ENCODE results near the gene APOL3. TPM values are rescaled to one million over a fixed set of nuclear protein-coding genes. Genes with fewer than 3 reads are reported as not detected.
"Not testable (repeated sequence)": the region's sequence is repeated elsewhere in the genome, so short reads cannot be mapped to it uniquely, and the experiment has no call there.

Gene APOL3
- total RNA-seq, 4 donors from 2014 or later = 22.1 to 108 (median 76.7) TPM

- no peak for TF ChIP-seq CTCF (IDR thresholded peaks at IDR 0.05)
- TF ChIP-seq POLR2A (IDR thresholded peaks at IDR 0.05) = no peak
- H3K36me3 ChIP-seq = no peaks in the 10 kb centered on the region
- DNase-seq = no peak
- intact Hi-C loops (cut with DNase I; ENCODE audit: low total_unique reads) = no loop called here
- no peak overlapping the region for H3K4me3 ChIP-seq
- no peak overlapping the region for H3K27ac ChIP-seq
- H3K9me3 ChIP-seq = no peaks in the 10 kb centered on the region
- H3K4me1 ChIP-seq = peaks cover 5 to 12% of the 10 kb centered on the region in 2 donors
- no peaks in the 10 kb centered on the region for H3K27me3 ChIP-seq
These were observed 32.6 kb upstream of the APOL3 start for GRCh38 chr22:36193171-36193570.

- Histone ChIP-seq H3K27me3 (no peaks in the 10 kb centered on the region), H3K27ac (no peak overlapping the region), H3K9me3 (no peaks in the 10 kb centered on the region), H3K4me1 (peaks cover 3 to 8% of the 10 kb centered on the region in 2 donors), H3K4me3 (no peak overlapping the region), H3K36me3 (no peaks in the 10 kb centered on the region)
- DNase-seq = no peak
- TF ChIP-seq CTCF (IDR thresholded peaks at IDR 0.05) = no peak
- TF ChIP-seq POLR2A (IDR thresholded peaks at IDR 0.05) = no peak
- intact Hi-C loops (cut with DNase I; ENCODE audit: low total_unique reads) = no loop called here
These were observed 32.0 kb upstream of the APOL3 start for GRCh38 chr22:36192542-36192941.

DNA sequence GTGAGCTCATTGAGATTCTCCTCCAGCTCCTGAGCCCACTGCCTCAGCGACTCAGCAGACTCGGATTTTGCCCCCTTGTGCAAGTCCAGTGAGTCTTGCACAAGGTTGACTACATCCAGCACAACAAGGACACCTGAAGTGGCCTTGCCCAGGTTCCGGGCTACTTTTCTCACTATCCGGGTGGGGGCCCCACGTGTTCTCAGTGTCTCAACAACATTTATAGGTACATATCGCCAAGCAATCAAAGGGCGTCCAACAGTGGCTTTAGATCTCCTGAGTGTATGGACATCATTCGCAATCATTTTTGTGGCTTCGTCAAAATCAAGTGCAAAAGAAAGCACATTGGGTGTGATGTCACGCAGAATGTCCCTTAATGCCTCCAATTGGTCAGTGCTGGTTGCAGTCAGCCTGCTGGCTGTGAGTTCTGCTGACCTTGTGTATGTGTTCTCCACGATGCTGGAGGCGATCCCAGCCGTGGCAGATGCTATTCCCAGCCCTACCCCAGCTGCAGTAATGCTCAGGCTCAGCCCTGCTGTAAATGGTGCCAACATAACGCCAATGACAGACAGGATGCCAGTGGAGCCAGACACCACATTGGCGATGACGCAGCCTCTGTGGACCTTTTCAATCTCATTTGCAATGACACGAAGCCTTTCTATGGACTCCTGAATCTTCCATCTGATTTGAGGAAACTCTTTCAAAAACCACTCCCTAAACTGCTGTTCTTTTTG lies 30.7 kb upstream of the APOL3 start:
- Histone ChIP-seq H3K27me3 (no peaks in the 10 kb centered on the region), H3K27ac (no peak overlapping the region), H3K4me3 (no peak overlapping the region), H3K9me3 (no peaks in the 10 kb centered on the region), H3K4me1 (no peaks in the 10 kb centered on the region), H3K36me3 (no peaks in the 10 kb centered on the region)
- DNase-seq = peak in 1 of 2 donors; percentile 57
- intact Hi-C loops (cut with DNase I; ENCODE audit: low total_unique reads) = no loop called here
- no peak for TF ChIP-seq CTCF (IDR thresholded peaks at IDR 0.05)
- TF ChIP-seq POLR2A (IDR thresholded peaks at IDR 0.05) = no peak

DNA sequence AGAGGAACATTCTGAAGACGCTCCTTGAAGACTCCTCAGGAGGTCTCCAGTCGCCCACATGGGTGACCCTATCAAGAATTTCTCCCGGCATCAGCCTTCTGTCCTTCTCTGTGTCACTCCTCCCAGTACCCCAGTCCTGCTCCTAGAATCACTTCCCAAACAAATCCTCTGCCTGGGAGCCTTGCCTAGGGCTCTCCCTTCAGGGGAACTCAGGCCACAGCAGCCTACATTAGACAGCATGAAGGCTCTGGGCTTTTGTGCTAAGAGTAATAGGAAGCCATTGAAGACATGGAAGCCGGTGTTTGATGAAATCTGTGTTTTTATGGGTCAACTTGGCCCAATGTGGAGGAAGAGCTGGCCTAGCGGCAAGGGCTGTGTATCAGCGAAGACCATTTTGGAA lies 27.3 kb upstream of the APOL3 start:
- H3K4me3 ChIP-seq = not testable (repeated sequence)

DNA sequence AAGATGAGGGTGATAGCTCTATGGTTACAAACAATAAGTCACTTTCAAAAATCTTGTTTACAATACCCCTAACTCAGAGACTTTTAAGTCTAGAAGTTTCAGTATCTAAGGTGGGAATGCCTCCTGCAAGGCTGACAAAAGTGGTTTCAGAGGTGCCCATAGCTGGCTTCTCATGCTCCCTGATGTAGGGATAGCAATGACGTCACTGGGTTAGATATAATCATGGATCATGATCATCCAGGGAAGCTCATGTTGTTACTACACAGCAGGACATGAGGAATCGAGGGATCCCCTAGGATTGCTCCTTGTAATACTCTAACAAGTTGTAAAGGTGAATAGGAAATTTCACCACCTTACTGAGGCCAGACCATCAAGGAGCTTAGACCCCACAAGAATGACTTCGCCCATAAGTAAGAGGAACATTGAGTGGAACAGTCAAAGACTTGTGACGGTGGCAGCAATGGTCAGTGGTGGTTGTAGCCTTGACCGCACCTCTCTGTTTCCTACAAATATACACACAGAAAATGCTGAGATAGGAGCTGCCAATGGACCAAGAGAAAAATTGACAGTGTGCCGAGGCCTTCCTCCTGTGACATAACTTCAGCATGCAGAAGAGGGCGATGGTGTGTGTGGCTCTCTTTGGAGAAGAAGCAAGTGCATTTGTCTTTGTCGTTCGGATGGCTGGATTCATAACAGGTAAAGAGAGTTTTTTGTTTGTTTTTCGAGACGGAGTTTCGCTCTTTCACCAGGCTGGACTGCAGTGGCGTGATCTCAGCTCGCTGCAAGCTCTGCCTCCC lies 25.5 kb upstream of the APOL3 start:
- no peaks in the 10 kb centered on the region for H3K36me3 ChIP-seq
- H3K9me3 ChIP-seq = no peaks in the 10 kb centered on the region
- TF ChIP-seq CTCF (IDR thresholded peaks at IDR 0.05) = no peak
- H3K27me3 ChIP-seq = no peaks in the 10 kb centered on the region
- H3K4me1 ChIP-seq = no peaks in the 10 kb centered on the region
- H3K4me3 ChIP-seq = no peak overlapping the region
- DNase-seq = no peak
- intact Hi-C loops (cut with DNase I; ENCODE audit: low total_unique reads) = no loop called here
- H3K27ac ChIP-seq = no peak overlapping the region

More for the DNA sequence above, 27.3 kb upstream of the APOL3 start:
- H3K4me1 ChIP-seq; H3K27me3 ChIP-seq; H3K27ac ChIP-seq; DNase-seq; H3K9me3 ChIP-seq; H3K36me3 ChIP-seq; intact Hi-C loops (cut with DNase I; ENCODE audit: low total_unique reads): not testable (repeated sequence)

Data from uterus (tissue), 4 donors.